ENCODE results near the gene CCDC170.

CCDC170 gene

DNA sequence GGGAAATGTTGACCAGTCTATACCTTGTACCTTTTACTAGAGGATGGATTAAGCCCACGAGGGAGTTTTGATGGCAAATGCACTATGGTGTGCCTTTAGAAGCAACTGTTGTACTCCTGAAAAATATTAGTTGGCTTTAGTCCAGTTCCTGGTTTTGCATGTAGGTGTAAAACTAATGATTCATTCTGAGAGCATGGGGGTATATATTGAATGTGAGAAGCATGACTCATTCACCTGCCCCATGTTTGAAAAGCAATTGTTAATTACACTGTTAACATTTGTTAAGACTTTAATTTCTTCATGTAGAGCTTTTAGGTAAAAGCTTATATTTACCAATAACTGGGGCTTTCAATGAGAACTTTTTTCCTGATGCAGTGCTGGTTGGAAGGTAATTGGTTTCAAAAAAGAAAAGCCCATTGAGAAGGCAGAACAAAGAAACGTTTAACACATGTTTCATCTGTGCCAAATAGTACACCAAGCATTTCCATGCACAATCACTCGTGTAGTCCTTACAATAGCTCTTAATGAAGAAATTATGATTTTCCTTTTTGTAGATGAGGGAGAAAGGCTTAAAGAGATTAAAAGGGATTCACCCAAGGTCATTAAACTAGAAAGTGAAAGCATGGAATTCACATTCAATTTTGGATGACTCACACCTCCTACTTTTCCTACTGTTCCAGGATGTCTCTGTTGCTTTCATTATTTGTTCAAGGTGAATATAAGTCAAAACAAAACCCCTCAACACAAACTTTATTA, 134.1 kb downstream of the CCDC170 start:
- Histone ChIP-seq H3K9me3 (ENCODE audit: insufficient read depth, low read depth, low read length) (no peaks in the 10 kb centered on the region), H4K8ac (ENCODE audit: low read depth, low read length) (no peak overlapping the region), H4K91ac (ENCODE audit: low read depth, low read length) (no peak overlapping the region), H3K4ac (ENCODE audit: low read depth, low read length) (no peak overlapping the region), H3K27ac (ENCODE audit: low read depth, low read length) (no peak overlapping the region), H3K36me3 (ENCODE audit: control insufficient read depth in 1 of 2, insufficient read depth in 2 of 2, low read length in 2 of 2) (no peaks in the 10 kb centered on the region), H3K9ac (ENCODE audit: low read length) (no peak overlapping the region), H4K12ac (ENCODE audit: low read depth, low read length) (no peak overlapping the region), H2BK5ac (ENCODE audit: low read depth, low read length, poor library complexity) (no peak overlapping the region), H2BK120ac (ENCODE audit: insufficient read depth, low read length, poor library complexity) (no peak overlapping the region), H2AFZ (ENCODE audit: insufficient read depth, low read length, poor library complexity) (no peak overlapping the region), H3K4me2 (ENCODE audit: low read length) (no peak overlapping the region), H3K23ac (ENCODE audit: low read length) (no peak overlapping the region), H3K4me1 (ENCODE audit: control insufficient read depth in 1 of 2, insufficient read depth in 2 of 2, low read length in 2 of 2) (no peaks in the 10 kb centered on the region), H3K79me1 (ENCODE audit: low read length) (no peaks in the 10 kb centered on the region), H3K4me3 (ENCODE audit: low read depth, low read length) (no peak overlapping the region), H3K79me2 (ENCODE audit: control insufficient read depth, insufficient read depth, low read length, poor library complexity) (no peaks in the 10 kb centered on the region), H3K18ac (ENCODE audit: low read length) (no peak overlapping the region), H2AK5ac (ENCODE audit: low read length) (no peak overlapping the region), H3K14ac (ENCODE audit: low read length) (no peak overlapping the region), H3K27me3 (ENCODE audit: insufficient read depth, low read length) (no peaks in the 10 kb centered on the region), H2BK12ac (ENCODE audit: low read length) (no peak overlapping the region)
- peak in 1 of 2 donors; percentile 42 for DNase-seq
- no CpG with 5 or more reads among the region's 3 CpGs for WGBS (ENCODE audit: extremely low coverage, insufficient coverage, insufficient read length)

DNA sequence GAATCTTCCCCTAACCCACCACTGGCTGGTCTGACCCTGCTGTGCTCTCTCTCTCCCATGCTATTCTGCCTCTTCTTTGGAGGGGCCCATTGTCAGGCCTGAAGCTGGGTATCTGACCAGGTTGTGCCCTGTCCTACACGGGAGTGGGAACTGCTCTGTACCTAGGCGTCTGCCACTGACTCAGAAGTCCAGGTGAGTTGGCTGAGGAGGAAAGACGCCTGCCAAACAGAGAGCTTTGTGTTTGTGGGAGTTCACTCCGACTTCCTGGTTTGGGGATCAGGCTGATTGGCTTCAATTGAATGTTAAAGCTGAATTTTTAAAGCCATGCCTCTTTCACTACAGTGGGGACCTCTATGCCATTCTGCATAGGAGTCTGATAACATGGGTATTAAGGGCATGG, 136.0 kb downstream of the CCDC170 start:
- WGBS (ENCODE audit: extremely low coverage, insufficient coverage, insufficient read length), result no CpG with 5 or more reads among the region's 4 CpGs

DNA sequence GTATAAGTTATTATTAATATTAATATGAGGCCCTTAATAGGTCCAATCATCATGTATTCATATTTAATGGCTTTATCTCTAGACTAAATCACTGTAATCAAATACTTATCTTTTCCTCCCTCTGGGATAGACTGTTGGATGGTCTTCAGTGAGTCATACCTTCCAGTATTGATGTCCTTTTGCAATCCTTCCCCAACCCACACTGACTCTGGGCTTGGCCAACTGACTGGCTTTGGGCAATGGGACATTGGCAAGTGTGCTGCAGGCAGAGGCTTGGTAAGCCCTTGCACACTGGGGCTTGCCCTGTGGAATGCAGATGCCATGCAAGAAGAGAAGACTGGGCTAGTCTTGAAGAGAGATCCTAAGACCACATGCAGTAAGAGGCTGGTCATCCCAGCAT, 136.6 kb downstream of the CCDC170 start:
- no peak overlapping the region for H3K9ac ChIP-seq (ENCODE audit: low read length)

More for the DNA sequence above, 136.0 kb downstream of the CCDC170 start:
- no peak overlapping the region for H2BK5ac ChIP-seq (ENCODE audit: low read depth, low read length, poor library complexity)
- no peak overlapping the region for H4K12ac ChIP-seq (ENCODE audit: low read depth, low read length)
- H3K36me3 ChIP-seq (ENCODE audit: control insufficient read depth in 1 of 2, insufficient read depth in 2 of 2, low read length in 2 of 2), result no peaks in the 10 kb centered on the region
- H3K14ac ChIP-seq (ENCODE audit: low read length), result no peak overlapping the region
- no peak overlapping the region for H2BK120ac ChIP-seq (ENCODE audit: insufficient read depth, low read length, poor library complexity)
- H3K79me1 ChIP-seq (ENCODE audit: low read length), result no peaks in the 10 kb centered on the region
- no peak for DNase-seq
- no peak overlapping the region for H3K23ac ChIP-seq (ENCODE audit: low read length)
- H2BK12ac ChIP-seq (ENCODE audit: low read length), result no peak overlapping the region
- no peak overlapping the region for H3K4ac ChIP-seq (ENCODE audit: low read depth, low read length)
- no peak overlapping the region for H2AK5ac ChIP-seq (ENCODE audit: low read length)
- H3K18ac ChIP-seq (ENCODE audit: low read length), result no peak overlapping the region
- no peaks in the 10 kb centered on the region for H3K27me3 ChIP-seq (ENCODE audit: insufficient read depth, low read length)
- no peak overlapping the region for H3K27ac ChIP-seq (ENCODE audit: low read depth, low read length)
- no peak overlapping the region for H3K4me2 ChIP-seq (ENCODE audit: low read length)
- no peak overlapping the region for H2AFZ ChIP-seq (ENCODE audit: insufficient read depth, low read length, poor library complexity)
- H4K91ac ChIP-seq (ENCODE audit: low read depth, low read length), result no peak overlapping the region
- no peak overlapping the region for H3K9ac ChIP-seq (ENCODE audit: low read length)
- H3K4me3 ChIP-seq (ENCODE audit: low read depth, low read length), result no peak overlapping the region
- no peak overlapping the region for H4K8ac ChIP-seq (ENCODE audit: low read depth, low read length)
- no peaks in the 10 kb centered on the region for H3K9me3 ChIP-seq (ENCODE audit: insufficient read depth, low read depth, low read length)
- H3K79me2 ChIP-seq (ENCODE audit: control insufficient read depth, insufficient read depth, low read length, poor library complexity), result no peaks in the 10 kb centered on the region
- no peaks in the 10 kb centered on the region for H3K4me1 ChIP-seq (ENCODE audit: control insufficient read depth in 1 of 2, insufficient read depth in 2 of 2, low read length in 2 of 2)

DNA sequence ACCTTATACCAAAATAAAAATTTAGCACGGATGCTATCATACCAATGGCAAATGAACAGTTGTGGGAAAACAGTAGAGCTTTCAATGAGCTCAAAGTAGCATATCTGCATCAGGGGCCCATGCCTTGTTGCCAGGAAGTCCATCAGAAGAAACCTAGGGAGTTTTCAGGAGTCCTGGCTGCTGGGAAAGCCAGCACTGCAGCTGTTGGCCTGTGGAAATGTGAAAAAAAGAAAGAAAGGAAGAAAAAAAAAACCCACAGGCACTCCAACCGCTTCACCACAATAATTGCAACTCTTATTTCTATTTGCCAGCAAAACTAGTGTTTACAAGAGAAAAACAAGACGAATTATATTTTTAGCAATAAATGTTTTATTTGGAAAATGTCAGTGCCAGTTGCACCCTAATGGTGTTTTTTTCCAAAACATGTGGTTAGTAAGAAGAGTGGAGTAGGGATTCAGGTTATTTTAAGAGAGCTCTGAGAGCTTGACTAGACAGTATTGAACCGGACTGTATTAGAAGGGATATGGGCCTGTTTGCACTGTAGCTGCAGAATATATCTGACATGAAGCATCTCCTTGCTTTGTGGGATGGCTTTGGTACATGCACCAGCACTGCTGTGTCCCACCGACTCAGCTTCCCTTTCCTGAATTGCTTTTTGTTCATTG, 137.3 kb downstream of the CCDC170 start:
- WGBS (ENCODE audit: extremely low coverage, insufficient coverage, insufficient read length), result no CpG with 5 or more reads among the region's 5 CpGs
- H2BK5ac ChIP-seq (ENCODE audit: low read depth, low read length, poor library complexity), result no peak overlapping the region
- no peaks in the 10 kb centered on the region for H3K27me3 ChIP-seq (ENCODE audit: insufficient read depth, low read length)
- H3K9ac ChIP-seq (ENCODE audit: low read length), result no peak overlapping the region
- no peak overlapping the region for H3K27ac ChIP-seq (ENCODE audit: low read depth, low read length)
- H3K79me2 ChIP-seq (ENCODE audit: control insufficient read depth, insufficient read depth, low read length, poor library complexity), result no peaks in the 10 kb centered on the region
- H3K4ac ChIP-seq (ENCODE audit: low read depth, low read length), result no peak overlapping the region
- H2BK120ac ChIP-seq (ENCODE audit: insufficient read depth, low read length, poor library complexity), result no peak overlapping the region
- no peaks in the 10 kb centered on the region for H3K36me3 ChIP-seq (ENCODE audit: control insufficient read depth in 1 of 2, insufficient read depth in 2 of 2, low read length in 2 of 2)
- no peaks in the 10 kb centered on the region for H3K9me3 ChIP-seq (ENCODE audit: insufficient read depth, low read depth, low read length)
- H3K4me2 ChIP-seq (ENCODE audit: low read length), result no peak overlapping the region
- H3K4me1 ChIP-seq (ENCODE audit: control insufficient read depth in 1 of 2, insufficient read depth in 2 of 2, low read length in 2 of 2), result no peaks in the 10 kb centered on the region
- no peak overlapping the region for H3K18ac ChIP-seq (ENCODE audit: low read length)
- no peak overlapping the region for H4K12ac ChIP-seq (ENCODE audit: low read depth, low read length)
- DNase-seq, result no peak
- no peak overlapping the region for H2BK12ac ChIP-seq (ENCODE audit: low read length)
- H3K79me1 ChIP-seq (ENCODE audit: low read length), result no peaks in the 10 kb centered on the region
- no peak overlapping the region for H2AK5ac ChIP-seq (ENCODE audit: low read length)
- no peak overlapping the region for H3K14ac ChIP-seq (ENCODE audit: low read length)
- H3K4me3 ChIP-seq (ENCODE audit: low read depth, low read length), result no peak overlapping the region
- no peak overlapping the region for H4K8ac ChIP-seq (ENCODE audit: low read depth, low read length)
- H4K91ac ChIP-seq (ENCODE audit: low read depth, low read length), result no peak overlapping the region
- H3K23ac ChIP-seq (ENCODE audit: low read length), result no peak overlapping the region
- no peak overlapping the region for H2AFZ ChIP-seq (ENCODE audit: insufficient read depth, low read length, poor library complexity)

More for the DNA sequence above, 136.6 kb downstream of the CCDC170 start:
- Histone ChIP-seq H3K79me1 (ENCODE audit: low read length) (no peaks in the 10 kb centered on the region), H2BK12ac (ENCODE audit: low read length) (no peak overlapping the region), H3K4me3 (ENCODE audit: low read depth, low read length) (no peak overlapping the region), H3K18ac (ENCODE audit: low read length) (no peak overlapping the region), H4K8ac (ENCODE audit: low read depth, low read length) (no peak overlapping the region), H2BK120ac (ENCODE audit: insufficient read depth, low read length, poor library complexity) (no peak overlapping the region), H2AFZ (ENCODE audit: insufficient read depth, low read length, poor library complexity) (no peak overlapping the region), H3K4me1 (ENCODE audit: control insufficient read depth in 1 of 2, insufficient read depth in 2 of 2, low read length in 2 of 2) (no peaks in the 10 kb centered on the region), H2BK5ac (ENCODE audit: low read depth, low read length, poor library complexity) (no peak overlapping the region), H3K4me2 (ENCODE audit: low read length) (no peak overlapping the region), H4K12ac (ENCODE audit: low read depth, low read length) (no peak overlapping the region), H3K9me3 (ENCODE audit: insufficient read depth, low read depth, low read length) (no peaks in the 10 kb centered on the region), H3K27me3 (ENCODE audit: insufficient read depth, low read length) (no peaks in the 10 kb centered on the region), H3K79me2 (ENCODE audit: control insufficient read depth, insufficient read depth, low read length, poor library complexity) (no peaks in the 10 kb centered on the region), H4K91ac (ENCODE audit: low read depth, low read length) (no peak overlapping the region), H3K36me3 (ENCODE audit: control insufficient read depth in 1 of 2, insufficient read depth in 2 of 2, low read length in 2 of 2) (no peaks in the 10 kb centered on the region), H3K23ac (ENCODE audit: low read length) (no peak overlapping the region), H3K14ac (ENCODE audit: low read length) (no peak overlapping the region), H3K4ac (ENCODE audit: low read depth, low read length) (no peak overlapping the region), H3K27ac (ENCODE audit: low read depth, low read length) (no peak overlapping the region), H2AK5ac (ENCODE audit: low read length) (no peak overlapping the region)
- DNase-seq, result no peak
